HK-2 (cell line): ENCODE measurements around the gene NCAM1.

Experiments used
- DNase-seq: peaks from one replicate; pipeline ENCODE4 v3.0.0-alpha.2; 2018; ENCODE audit not compliant: unreplicated experiment

Gene NCAM1

GRCh38 chr11:113168354-113169342 is 207.4 kb downstream of the NCAM1 start:
- no peak for DNase-seq

GRCh38 chr11:113172382-113172951 is 211.2 kb downstream of the NCAM1 start:
- no peak for DNase-seq

GRCh38 chr11:113173126-113173525 is 211.9 kb downstream of the NCAM1 start:
- DNase-seq = no peak

DNA sequence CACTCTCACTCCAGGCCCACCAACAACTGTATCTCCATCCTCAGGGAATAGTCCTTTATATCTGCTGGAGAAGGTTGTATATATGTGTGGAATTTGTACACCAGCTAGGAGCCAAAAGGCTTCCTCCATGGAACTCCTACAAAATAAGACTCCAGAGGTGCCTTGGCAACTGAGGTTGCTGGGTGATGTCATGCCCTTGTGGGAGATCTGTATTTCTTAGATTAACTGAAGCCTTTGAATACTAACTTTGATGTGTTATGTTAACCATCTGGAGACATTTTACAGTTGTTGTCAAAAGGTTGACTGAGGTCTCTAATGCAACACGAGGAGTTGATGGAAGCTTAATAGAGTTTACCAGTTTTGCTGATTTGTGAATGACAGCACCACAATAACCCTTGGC is 213.7 kb downstream of the NCAM1 start:
- DNase-seq = no peak

DNA sequence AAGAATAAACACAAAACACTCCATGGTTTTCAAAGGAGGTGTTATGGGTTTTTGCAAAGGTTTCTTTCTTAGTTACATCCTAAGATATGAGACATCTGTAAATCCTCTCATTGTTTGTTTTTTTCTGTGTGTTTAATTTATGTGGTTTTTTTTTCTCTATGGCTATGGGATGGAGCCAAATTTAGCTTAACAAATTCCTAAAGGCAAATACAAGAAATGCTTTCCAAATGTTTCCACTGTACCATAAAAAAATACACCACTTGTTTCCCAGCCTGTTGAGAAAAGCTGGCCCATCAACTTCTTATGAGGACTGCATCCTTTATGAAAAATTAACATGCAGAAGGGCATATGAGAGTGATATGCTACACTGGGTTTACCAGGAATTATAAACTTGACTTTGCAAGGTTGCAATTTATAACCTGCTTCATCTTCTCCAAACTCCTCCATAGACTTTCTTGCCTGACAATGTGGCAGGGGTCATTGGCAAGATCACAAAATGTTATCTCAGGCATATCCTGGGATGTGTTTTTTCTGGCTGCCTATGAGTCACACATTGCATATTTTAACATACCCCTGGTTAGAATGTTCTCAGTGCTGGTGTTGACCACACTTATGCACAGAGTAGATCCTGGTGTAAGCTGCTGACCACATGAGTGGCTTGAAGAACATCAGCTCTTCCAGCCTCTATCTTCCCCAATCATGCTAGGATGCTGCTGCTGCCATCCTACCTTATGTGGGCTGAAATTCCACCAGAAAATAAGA is 215.6 kb downstream of the NCAM1 start:
- no peak for DNase-seq

DNA sequence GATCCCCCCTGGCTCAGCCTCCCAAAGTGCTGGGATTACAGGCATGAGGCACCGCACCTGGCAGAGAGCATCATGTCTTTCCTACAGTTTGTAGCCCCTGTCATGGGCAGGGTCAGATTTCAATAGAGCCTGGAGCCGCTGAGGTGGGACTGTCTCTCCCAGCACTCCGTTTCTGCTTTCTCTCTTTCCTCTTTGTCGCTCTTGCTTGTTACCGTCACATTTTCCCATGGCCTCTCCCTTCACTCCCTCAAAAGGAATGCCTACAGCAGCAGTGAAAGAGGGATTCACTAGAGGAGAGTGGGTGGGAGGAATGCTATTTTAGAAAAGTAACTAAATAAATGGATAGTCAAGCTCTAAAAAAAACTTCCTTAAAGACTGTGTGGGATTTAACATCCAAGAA is 216.5 kb downstream of the NCAM1 start:
- DNase-seq = no peak

GRCh38 chr11:113178381-113179070 is 217.3 kb downstream of the NCAM1 start:
- no peak for DNase-seq

DNA sequence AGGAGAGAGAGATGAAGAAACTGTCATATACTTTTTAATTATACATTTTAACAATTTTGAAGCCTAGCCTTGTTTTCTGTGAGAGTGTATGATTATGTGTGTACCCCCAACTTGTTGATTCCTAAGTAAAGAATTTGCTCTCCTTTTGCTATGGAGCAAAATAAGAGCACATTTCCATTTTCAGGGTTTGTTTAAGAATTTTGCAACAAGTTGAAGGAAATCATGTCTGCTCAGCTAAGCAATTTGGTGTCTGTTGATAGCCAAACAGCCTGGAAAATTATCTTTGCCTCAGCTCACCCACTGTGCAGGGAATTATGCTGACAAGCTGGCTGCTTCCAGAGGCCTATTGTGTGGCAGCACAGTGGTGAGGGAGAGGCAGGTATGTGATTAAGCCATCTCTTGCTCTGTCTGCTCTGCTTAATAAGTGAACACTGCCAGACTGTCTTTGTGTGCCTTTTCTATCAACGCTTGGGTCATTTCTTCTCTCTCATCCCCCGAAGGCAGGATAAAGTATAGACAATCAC is 218.0 kb downstream of the NCAM1 start:
- DNase-seq = no peak

DNA sequence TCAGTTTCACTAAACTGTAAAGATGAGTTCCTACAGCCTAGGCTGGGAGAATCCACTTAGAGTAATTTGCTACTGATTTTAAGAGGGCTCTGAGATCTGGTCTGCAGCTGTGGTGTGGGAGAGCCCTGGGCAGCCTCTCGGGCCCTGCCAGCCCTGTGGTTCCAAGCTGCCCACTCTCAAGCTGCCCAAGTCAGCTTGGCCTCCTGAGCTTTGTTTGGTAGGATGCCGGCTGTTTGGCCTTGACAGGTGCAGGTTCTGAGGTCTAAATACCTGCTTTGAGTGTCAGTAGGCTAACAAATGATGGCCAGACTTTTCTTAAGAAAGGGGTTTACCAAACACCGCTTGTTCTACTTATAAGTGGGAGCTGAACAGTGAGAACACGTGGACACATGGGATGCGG is 219.9 kb downstream of the NCAM1 start:
- no peak for DNase-seq

DNA sequence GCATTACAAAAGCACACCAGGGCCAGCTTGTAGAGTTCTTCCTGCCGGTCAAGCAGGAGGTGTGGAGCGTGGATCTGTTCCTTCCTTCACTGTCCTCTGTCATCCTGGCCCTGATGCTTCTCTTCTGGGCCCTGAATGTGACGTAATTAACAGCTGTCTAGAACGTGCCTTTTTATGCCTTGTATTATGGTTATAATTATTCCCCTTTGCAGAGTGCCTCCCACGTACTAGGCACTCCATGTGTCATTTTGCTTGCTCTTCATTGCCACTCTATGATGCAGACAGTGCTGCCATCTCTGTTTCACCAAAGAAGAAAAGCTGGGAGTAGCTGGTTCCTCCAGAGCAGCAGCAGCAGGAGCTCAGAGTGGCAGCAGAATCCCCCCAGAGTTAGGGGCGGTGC is 221.1 kb downstream of the NCAM1 start:
- DNase-seq = no peak

- DNase-seq = peak; percentile 3
Observed at GRCh38 chr11:113184498-113184897, 223.3 kb downstream of the NCAM1 start.

- no peak for DNase-seq
Observed at GRCh38 chr11:113188371-113188834, 227.2 kb downstream of the NCAM1 start.

DNA sequence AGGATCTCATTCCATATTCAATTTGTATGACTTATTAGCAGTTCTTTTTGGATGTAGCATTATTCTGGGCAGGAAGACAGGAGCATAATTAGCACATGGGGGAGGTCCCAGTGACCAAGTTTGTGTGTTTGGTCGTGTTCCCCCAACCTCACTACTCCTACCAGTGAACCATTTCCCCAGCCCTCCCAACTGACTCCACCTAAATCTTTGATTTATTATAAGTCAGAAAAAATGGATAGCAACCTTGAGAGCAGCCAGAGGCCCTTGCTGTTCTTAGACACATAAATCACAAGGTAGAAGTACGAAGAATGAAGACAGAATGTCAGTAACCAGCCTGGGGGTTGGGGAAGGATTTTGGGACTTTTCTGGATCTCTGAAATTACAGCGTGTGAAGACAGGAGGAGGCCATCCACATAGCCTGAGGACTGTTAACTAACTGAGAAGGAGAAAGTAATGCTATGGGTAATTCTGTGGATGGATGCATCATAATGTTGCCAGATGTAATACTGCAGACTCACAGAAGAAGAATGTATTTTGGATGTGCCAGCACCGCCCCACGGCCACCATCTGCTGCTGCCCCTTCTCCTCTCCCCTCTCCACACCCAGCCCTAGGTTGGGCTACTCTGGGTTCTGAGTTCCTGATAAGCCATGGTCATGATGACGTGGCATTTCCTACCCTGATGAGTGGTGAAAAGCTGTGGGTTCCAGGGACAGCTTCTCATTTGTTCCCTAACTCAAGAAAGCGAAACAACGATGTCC is 228.9 kb downstream of the NCAM1 start:
- no peak for DNase-seq

- no peak for DNase-seq
Observed at GRCh38 chr11:113192121-113192925, 231.1 kb downstream of the NCAM1 start.

DNA sequence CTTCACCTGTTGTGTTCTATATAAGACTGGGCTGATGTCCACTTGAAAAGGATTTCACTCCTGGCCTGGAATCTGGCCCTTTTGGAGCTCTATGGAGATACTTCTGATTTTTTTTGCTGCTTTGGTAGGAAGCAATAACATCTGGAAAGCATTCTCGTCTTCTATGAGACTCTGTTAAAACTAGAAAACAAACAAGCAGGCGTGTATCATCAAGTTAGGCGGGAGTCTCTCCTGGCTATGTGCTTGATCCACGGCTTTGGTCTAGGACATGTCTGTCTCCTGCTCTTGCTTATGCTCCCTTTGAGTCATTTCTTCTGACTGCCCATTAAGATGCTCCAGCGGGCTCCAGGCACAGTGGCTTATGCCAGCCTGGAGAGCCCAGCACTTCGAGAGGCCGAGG is 231.8 kb downstream of the NCAM1 start:
- no peak for DNase-seq

- DNase-seq = no peak
Observed at GRCh38 chr11:113193946-113194345, 232.7 kb downstream of the NCAM1 start.

- no peak for DNase-seq
Observed at GRCh38 chr11:113195728-113196127, 234.5 kb downstream of the NCAM1 start.

DNA sequence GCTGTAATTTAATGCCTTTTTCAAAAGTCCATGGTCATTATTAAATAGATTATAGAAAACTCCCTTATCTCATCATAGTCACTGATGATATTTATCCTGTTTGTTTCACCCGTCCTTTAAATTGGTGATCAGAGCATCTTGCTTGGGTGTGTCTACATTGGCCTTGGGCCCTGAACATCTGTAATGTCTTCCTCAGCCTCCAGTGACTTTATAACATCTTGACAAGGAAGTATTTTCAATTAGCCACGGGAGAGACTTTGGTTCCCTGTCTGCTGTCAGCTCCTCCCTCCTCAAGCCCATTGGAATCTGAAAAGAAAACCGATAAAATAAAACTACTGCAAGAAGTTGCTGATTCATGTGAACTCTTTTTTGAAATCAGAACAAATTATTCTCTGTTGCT is 236.2 kb downstream of the NCAM1 start:
- DNase-seq = no peak

DNA sequence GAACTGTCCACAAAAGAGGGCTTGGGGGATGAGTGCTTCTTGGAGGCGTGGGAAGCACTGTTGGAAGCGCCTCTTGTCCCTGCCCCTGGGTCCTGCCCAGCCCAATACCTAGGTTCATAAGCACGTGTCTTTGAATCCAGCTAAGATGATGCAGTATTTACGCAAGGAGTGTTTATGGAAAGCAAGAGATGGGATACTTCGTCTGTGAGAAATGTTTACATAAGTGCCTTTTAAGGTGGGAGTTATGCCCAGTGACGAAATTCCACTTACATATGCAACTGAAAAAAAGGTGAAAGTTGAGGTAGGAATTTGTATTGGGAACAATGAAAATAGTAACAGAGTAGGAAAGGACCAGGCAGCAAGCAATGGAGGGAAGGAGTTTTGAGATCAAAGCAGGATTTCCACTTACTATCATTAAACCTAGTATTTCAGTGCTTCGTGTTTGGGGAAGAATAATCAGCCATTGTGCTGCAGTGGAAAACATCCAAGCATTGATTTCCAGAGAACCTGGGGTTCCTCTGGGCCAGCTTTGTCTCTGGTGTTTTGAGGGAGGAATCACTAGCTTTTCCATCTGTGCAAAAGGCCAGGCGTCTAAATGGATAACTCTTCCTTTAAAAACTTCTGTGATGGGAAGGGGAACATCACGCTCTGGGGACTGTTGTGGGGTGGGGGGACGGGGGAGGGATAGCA is 237.9 kb downstream of the NCAM1 start:
- no peak for DNase-seq
